ENCODE results near the gene DOP1B. TPM values are rescaled to one million over a fixed set of nuclear protein-coding genes. Genes with fewer than 3 reads are reported as not detected.
"Not testable (repeated sequence)": the region's sequence is repeated elsewhere in the genome, so short reads cannot be mapped to it uniquely, and the experiment has no call there.

DOP1B gene
- total RNA-seq, 1 donor from 2014 or later = 8.7 TPM

DNA sequence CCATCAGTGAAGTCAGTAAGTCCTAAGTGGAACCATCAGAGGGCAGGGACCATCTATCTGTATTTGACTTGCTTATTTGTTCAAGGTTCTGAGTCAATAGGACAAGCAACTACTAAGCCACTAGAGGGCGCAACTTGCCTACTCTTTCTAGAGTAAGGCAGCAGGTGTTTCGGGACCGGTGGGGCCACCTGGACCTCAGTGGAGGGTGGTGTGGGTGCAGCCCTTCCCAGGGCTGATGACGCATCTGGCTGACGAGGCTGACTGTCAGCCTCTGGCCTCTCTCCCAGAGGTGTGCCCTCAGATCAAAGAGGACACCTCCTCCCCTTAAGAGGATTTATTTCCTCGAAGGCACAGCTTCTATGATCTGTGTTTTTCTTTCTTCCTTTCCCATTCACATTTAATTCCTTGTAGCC lies 15.1 kb upstream of the DOP1B start:
- Mint-ChIP-seq H3K36me3 (ENCODE audit: low read depth, unreplicated experiment) (no peaks in the 10 kb centered on the region), H3K27ac (ENCODE audit: unreplicated experiment) (no peak overlapping the region), H3K4me3 (ENCODE audit: unreplicated experiment) (no peak overlapping the region), H3K27me3 (ENCODE audit: unreplicated experiment) (no peaks in the 10 kb centered on the region), H3K4me1 (ENCODE audit: unreplicated experiment) (peaks cover 4% of the 10 kb centered on the region), H3K9me3 (ENCODE audit: unreplicated experiment) (no peaks in the 10 kb centered on the region)
- TF ChIP-seq, protein P1, sequence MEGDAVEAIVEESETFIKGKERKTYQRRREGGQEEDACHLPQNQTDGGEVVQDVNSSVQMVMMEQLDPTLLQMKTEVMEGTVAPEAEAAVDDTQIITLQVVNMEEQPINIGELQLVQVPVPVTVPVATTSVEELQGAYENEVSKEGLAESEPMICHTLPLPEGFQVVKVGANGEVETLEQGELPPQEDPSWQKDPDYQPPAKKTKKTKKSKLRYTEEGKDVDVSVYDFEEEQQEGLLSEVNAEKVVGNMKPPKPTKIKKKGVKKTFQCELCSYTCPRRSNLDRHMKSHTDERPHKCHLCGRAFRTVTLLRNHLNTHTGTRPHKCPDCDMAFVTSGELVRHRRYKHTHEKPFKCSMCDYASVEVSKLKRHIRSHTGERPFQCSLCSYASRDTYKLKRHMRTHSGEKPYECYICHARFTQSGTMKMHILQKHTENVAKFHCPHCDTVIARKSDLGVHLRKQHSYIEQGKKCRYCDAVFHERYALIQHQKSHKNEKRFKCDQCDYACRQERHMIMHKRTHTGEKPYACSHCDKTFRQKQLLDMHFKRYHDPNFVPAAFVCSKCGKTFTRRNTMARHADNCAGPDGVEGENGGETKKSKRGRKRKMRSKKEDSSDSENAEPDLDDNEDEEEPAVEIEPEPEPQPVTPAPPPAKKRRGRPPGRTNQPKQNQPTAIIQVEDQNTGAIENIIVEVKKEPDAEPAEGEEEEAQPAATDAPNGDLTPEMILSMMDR (IDR thresholded peaks at IDR 0.05; ENCODE audit: unreplicated experiment) = peak; percentile 90
- peak; percentile 74 for DNase-seq (ENCODE audit: low spot score)

DNA sequence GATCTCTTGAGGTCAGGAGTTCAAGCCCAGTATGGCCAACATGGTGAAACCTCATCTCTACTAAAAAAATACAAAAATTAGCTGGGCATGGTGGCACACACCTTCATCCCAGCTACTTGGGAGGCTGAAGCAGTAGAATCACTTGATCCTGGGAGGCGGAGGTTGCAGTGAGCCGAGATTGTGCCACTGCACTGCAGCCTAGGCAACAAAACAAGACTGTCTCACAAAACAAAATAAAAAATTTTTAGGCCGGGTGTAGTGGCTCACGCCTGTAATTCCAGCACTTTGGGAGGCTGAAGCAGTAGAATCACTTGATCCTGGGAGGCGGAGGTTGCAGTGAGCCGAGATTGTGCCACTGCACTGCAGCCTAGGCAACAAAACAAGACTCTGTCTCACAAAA lies 12.4 kb upstream of the DOP1B start:
- DNase-seq (ENCODE audit: low spot score); H3K36me3 Mint-ChIP-seq (ENCODE audit: low read depth, unreplicated experiment); H3K4me1 Mint-ChIP-seq (ENCODE audit: unreplicated experiment); H3K4me3 Mint-ChIP-seq (ENCODE audit: unreplicated experiment); H3K9me3 Mint-ChIP-seq (ENCODE audit: unreplicated experiment); H3K27ac Mint-ChIP-seq (ENCODE audit: unreplicated experiment); H3K27me3 Mint-ChIP-seq (ENCODE audit: unreplicated experiment): not testable (repeated sequence)

DNA sequence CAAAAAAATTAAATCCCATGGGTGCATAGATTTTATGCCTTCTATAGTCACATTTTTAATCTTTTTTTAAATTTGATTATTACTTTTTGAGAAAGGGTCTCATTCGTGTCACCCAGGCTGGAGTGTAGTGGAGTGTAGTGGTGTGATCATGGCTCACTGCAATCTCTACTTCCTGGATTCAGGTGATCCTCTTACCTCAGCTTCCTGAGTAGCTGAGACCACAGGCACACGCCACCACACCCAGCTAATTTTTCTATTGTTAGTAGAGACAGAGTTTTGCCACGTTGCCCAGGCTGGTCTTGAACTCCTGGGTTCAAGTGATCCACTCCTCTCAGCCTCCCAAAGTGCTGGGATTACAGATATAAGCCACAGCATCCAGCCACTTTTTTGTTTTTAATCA lies 11.4 kb upstream of the DOP1B start:
- H3K36me3 Mint-ChIP-seq (ENCODE audit: low read depth, unreplicated experiment) = no peaks in the 10 kb centered on the region
- DNase-seq (ENCODE audit: low spot score) = no peak
- H3K27ac Mint-ChIP-seq (ENCODE audit: unreplicated experiment) = no peak overlapping the region
- H3K27me3 Mint-ChIP-seq (ENCODE audit: unreplicated experiment) = no peaks in the 10 kb centered on the region
- no peaks in the 10 kb centered on the region for H3K9me3 Mint-ChIP-seq (ENCODE audit: unreplicated experiment)
- H3K4me1 Mint-ChIP-seq (ENCODE audit: unreplicated experiment) = peaks cover 6% of the 10 kb centered on the region
- H3K4me3 Mint-ChIP-seq (ENCODE audit: unreplicated experiment) = no peak overlapping the region
- TF ChIP-seq, protein P1 (IDR thresholded peaks at IDR 0.05; ENCODE audit: unreplicated experiment) = no peak

DNA sequence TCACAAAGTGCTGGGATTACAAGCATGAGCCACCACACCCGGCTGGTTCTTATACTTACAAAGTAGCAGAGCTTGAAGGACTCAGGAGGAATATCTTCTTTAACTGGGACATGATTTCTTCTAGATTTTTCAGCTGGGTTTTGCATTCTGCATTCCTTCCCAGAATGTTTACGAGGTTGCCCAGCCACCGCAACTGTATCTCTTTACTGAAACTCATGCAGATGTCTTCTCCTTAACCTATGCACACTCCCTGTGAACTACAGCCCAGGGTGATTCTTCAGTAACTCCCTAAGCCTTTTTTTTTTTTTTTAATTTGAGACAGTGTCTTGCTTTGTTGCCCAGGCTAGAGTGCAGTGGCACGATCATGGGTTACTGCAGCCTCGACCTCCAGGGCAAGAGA lies 8.7 kb upstream of the DOP1B start:
- DNase-seq (ENCODE audit: low spot score) = no peak
- H3K4me1 Mint-ChIP-seq (ENCODE audit: unreplicated experiment) = peaks cover 9% of the 10 kb centered on the region
- H3K27ac Mint-ChIP-seq (ENCODE audit: unreplicated experiment) = no peak overlapping the region
- no peaks in the 10 kb centered on the region for H3K36me3 Mint-ChIP-seq (ENCODE audit: low read depth, unreplicated experiment)
- no peaks in the 10 kb centered on the region for H3K9me3 Mint-ChIP-seq (ENCODE audit: unreplicated experiment)
- no peak overlapping the region for H3K4me3 Mint-ChIP-seq (ENCODE audit: unreplicated experiment)
- no peaks in the 10 kb centered on the region for H3K27me3 Mint-ChIP-seq (ENCODE audit: unreplicated experiment)
- TF ChIP-seq, protein P1 (IDR thresholded peaks at IDR 0.05; ENCODE audit: unreplicated experiment) = no peak

DNA sequence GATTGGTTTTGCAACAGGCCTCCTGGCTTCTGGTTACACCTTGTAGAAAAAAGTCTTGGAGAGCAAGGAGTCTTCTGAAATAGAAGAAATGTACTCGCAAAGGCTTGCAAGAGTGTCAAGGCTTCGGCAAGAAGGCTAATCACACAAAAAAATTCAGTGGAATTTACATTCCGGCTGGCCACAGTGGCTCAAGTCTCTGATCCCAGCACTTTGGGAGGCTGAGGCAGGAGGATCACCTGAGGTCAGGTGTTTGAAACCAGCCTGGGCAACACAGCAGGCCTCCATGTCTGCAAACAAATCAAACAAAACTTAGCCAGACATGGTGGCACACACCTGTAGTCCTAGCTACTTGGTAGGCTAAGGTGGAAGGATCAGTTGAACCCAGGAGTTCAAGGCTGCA lies 7.7 kb upstream of the DOP1B start:
- no peak for DNase-seq (ENCODE audit: low spot score)
- Mint-ChIP-seq H3K27me3 (ENCODE audit: unreplicated experiment) (no peaks in the 10 kb centered on the region), H3K27ac (ENCODE audit: unreplicated experiment) (no peak overlapping the region), H3K9me3 (ENCODE audit: unreplicated experiment) (no peaks in the 10 kb centered on the region), H3K4me3 (ENCODE audit: unreplicated experiment) (no peak overlapping the region), H3K36me3 (ENCODE audit: low read depth, unreplicated experiment) (no peaks in the 10 kb centered on the region), H3K4me1 (ENCODE audit: unreplicated experiment) (peaks cover 9% of the 10 kb centered on the region)
- TF ChIP-seq, protein P1 (IDR thresholded peaks at IDR 0.05; ENCODE audit: unreplicated experiment) = no peak

All from endothelial cell (in vitro differentiated cells).